ENCODE measurements around the gene UQCRQ. TPM values are rescaled to one million over a fixed set of nuclear protein-coding genes. Genes with fewer than 3 reads are reported as not detected.

The UQCRQ gene
- polyA plus RNA-seq, 3 donors from 2014 or later: 554 to 923 (median 597) TPM

- Mint-ChIP-seq H3K36me3 (peaks cover 11 to 52% (median 22%) of the 10 kb centered on the region in 3 donors), H3K9me3 (no peaks in the 10 kb centered on the region), H3K27ac (peak overlapping the region in 1 of 6 donors; percentile 54), H3K4me1 (peaks cover 0 to 10% of the 10 kb centered on the region in 2 donors), H3K4me3 (no peak overlapping the region), H3K27me3 (ENCODE audit: low read depth in 3 of 3) (peaks cover 0 to 1% (median 0%) of the 10 kb centered on the region in 3 donors)
- DNase-seq: no peak
Observed at GRCh38 chr5:132884548-132884947, 18.1 kb downstream of the UQCRQ start.

GRCh38 chr5:132886064-132886823 is 19.8 kb downstream of the UQCRQ start:
- DNase-seq: no peak
- peaks cover 0 to 10% of the 10 kb centered on the region in 2 donors for H3K4me1 Mint-ChIP-seq
- H3K27ac Mint-ChIP-seq: no peak overlapping the region
- H3K27me3 Mint-ChIP-seq (ENCODE audit: low read depth in 3 of 3): peaks cover 0 to 1% (median 0%) of the 10 kb centered on the region in 3 donors
- H3K4me3 Mint-ChIP-seq: no peak overlapping the region
- H3K9me3 Mint-ChIP-seq: no peaks in the 10 kb centered on the region
- peaks cover 11 to 50% (median 17%) of the 10 kb centered on the region in 3 donors for H3K36me3 Mint-ChIP-seq

GRCh38 chr5:132887283-132887682 is 20.8 kb downstream of the UQCRQ start:
- no peak for DNase-seq
- Mint-ChIP-seq H3K9me3 (no peaks in the 10 kb centered on the region), H3K4me1 (peaks cover 0 to 10% of the 10 kb centered on the region in 2 donors), H3K4me3 (no peak overlapping the region), H3K36me3 (peaks cover 11 to 55% (median 22%) of the 10 kb centered on the region in 3 donors), H3K27me3 (ENCODE audit: low read depth in 3 of 3) (peaks cover 0 to 1% (median 0%) of the 10 kb centered on the region in 3 donors), H3K27ac (peak overlapping the region in 1 of 6 donors; percentile 13)

GRCh38 chr5:132889501-132889900 is 23.1 kb downstream of the UQCRQ start:
- Mint-ChIP-seq H3K27me3 (ENCODE audit: low read depth in 3 of 3) (peaks cover 0 to 1% (median 0%) of the 10 kb centered on the region in 3 donors), H3K27ac (no peak overlapping the region), H3K9me3 (no peaks in the 10 kb centered on the region), H3K4me3 (no peak overlapping the region), H3K36me3 (peaks cover 10 to 61% (median 35%) of the 10 kb centered on the region in 3 donors), H3K4me1 (no peaks in the 10 kb centered on the region)
- DNase-seq: no peak

- no peak for DNase-seq
- H3K4me3 Mint-ChIP-seq: no peak overlapping the region
- H3K27me3 Mint-ChIP-seq (ENCODE audit: low read depth in 3 of 3): peaks cover 0 to 1% (median 0%) of the 10 kb centered on the region in 3 donors
- no peaks in the 10 kb centered on the region for H3K4me1 Mint-ChIP-seq
- H3K9me3 Mint-ChIP-seq: no peaks in the 10 kb centered on the region
- peaks cover 13 to 58% (median 39%) of the 10 kb centered on the region in 3 donors for H3K36me3 Mint-ChIP-seq
- H3K27ac Mint-ChIP-seq: peak overlapping the region in 1 of 6 donors; percentile 57
Observed at GRCh38 chr5:132890817-132891216, 24.4 kb downstream of the UQCRQ start.

GRCh38 chr5:132895719-132896305 is 29.4 kb downstream of the UQCRQ start:
- Mint-ChIP-seq H3K4me1 (peaks cover 0 to 5% of the 10 kb centered on the region in 2 donors), H3K36me3 (peaks cover 13 to 57% (median 40%) of the 10 kb centered on the region in 3 donors), H3K27me3 (ENCODE audit: low read depth in 3 of 3) (no peaks in the 10 kb centered on the region), H3K4me3 (no peak overlapping the region), H3K27ac (peak overlapping the region in 2 of 6 donors; percentile 57 to 75), H3K9me3 (no peaks in the 10 kb centered on the region)
- no peak for DNase-seq

GRCh38 chr5:132896685-132897084 is 30.2 kb downstream of the UQCRQ start:
- H3K36me3 Mint-ChIP-seq: peaks cover 13 to 58% (median 40%) of the 10 kb centered on the region in 3 donors
- no peak for DNase-seq
- H3K27me3 Mint-ChIP-seq (ENCODE audit: low read depth in 3 of 3): no peaks in the 10 kb centered on the region
- H3K4me1 Mint-ChIP-seq: peaks cover 0 to 5% of the 10 kb centered on the region in 2 donors
- no peaks in the 10 kb centered on the region for H3K9me3 Mint-ChIP-seq
- peak overlapping the region in 5 of 6 donors; percentile 57 to 88 (median 75) for H3K27ac Mint-ChIP-seq
- H3K4me3 Mint-ChIP-seq: no peak overlapping the region

- Mint-ChIP-seq H3K27me3 (ENCODE audit: low read depth in 3 of 3) (no peaks in the 10 kb centered on the region), H3K27ac (no peak overlapping the region), H3K9me3 (no peaks in the 10 kb centered on the region), H3K4me3 (no peak overlapping the region), H3K4me1 (peaks cover 0 to 6% of the 10 kb centered on the region in 2 donors), H3K36me3 (peaks cover 17 to 47% (median 26%) of the 10 kb centered on the region in 3 donors)
- no peak for DNase-seq
Observed at GRCh38 chr5:132898094-132898493, 31.7 kb downstream of the UQCRQ start.

- Mint-ChIP-seq H3K27me3 (ENCODE audit: low read depth in 3 of 3) (no peaks in the 10 kb centered on the region), H3K27ac (no peak overlapping the region), H3K4me3 (no peak overlapping the region), H3K36me3 (peaks cover 10 to 34% (median 12%) of the 10 kb centered on the region in 3 donors), H3K4me1 (peaks cover 13 to 24% of the 10 kb centered on the region in 2 donors), H3K9me3 (no peaks in the 10 kb centered on the region)
- no peak for DNase-seq
Observed at GRCh38 chr5:132901036-132901435, 34.6 kb downstream of the UQCRQ start.

- Mint-ChIP-seq H3K36me3 (peaks cover 6 to 27% (median 6%) of the 10 kb centered on the region in 3 donors), H3K4me1 (peaks cover 14 to 31% of the 10 kb centered on the region in 2 donors), H3K4me3 (no peak overlapping the region), H3K27ac (no peak overlapping the region), H3K27me3 (ENCODE audit: low read depth in 3 of 3) (no peaks in the 10 kb centered on the region), H3K9me3 (no peaks in the 10 kb centered on the region)
- DNase-seq: no peak
Observed at GRCh38 chr5:132901730-132902129, 35.3 kb downstream of the UQCRQ start.

GRCh38 chr5:132905938-132906337 is 39.5 kb downstream of the UQCRQ start:
- Mint-ChIP-seq H3K36me3 (peaks cover 4 to 12% (median 8%) of the 10 kb centered on the region in 3 donors), H3K9me3 (no peaks in the 10 kb centered on the region), H3K27me3 (ENCODE audit: low read depth in 3 of 3) (no peaks in the 10 kb centered on the region), H3K4me1 (peaks cover 16 to 43% of the 10 kb centered on the region in 2 donors), H3K27ac (peak overlapping the region in 3 of 6 donors; percentile 2 to 24 (median 23)), H3K4me3 (no peak overlapping the region)
- DNase-seq: no peak

- Mint-ChIP-seq H3K4me3 (no peak overlapping the region), H3K4me1 (peaks cover 17 to 52% of the 10 kb centered on the region in 2 donors), H3K27ac (no peak overlapping the region), H3K36me3 (peaks cover 8 to 15% (median 10%) of the 10 kb centered on the region in 3 donors), H3K9me3 (no peaks in the 10 kb centered on the region), H3K27me3 (ENCODE audit: low read depth in 3 of 3) (peaks cover 0 to 2% (median 0%) of the 10 kb centered on the region in 3 donors)
- no peak for DNase-seq
Observed at GRCh38 chr5:132907161-132907560, 40.7 kb downstream of the UQCRQ start.

GRCh38 chr5:132909702-132910101 is 43.3 kb downstream of the UQCRQ start:
- no peaks in the 10 kb centered on the region for H3K9me3 Mint-ChIP-seq
- no peak overlapping the region for H3K4me3 Mint-ChIP-seq
- H3K27ac Mint-ChIP-seq: no peak overlapping the region
- H3K4me1 Mint-ChIP-seq: peaks cover 15 to 56% of the 10 kb centered on the region in 2 donors
- no peak for DNase-seq
- peaks cover 0 to 2% (median 0%) of the 10 kb centered on the region in 3 donors for H3K27me3 Mint-ChIP-seq (ENCODE audit: low read depth in 3 of 3)
- peaks cover 7 to 10% (median 9%) of the 10 kb centered on the region in 3 donors for H3K36me3 Mint-ChIP-seq

GRCh38 chr5:132915681-132916080 is 49.2 kb downstream of the UQCRQ start:
- peak overlapping the region in 1 of 6 donors; percentile 55 for H3K27ac Mint-ChIP-seq
- peaks cover 4 to 31% of the 10 kb centered on the region in 2 donors for H3K4me1 Mint-ChIP-seq

More at GRCh38 chr5:132915681-132916080, 49.2 kb downstream of the UQCRQ start:
- no peak for DNase-seq
- Mint-ChIP-seq H3K9me3 (no peaks in the 10 kb centered on the region), H3K27me3 (ENCODE audit: low read depth in 3 of 3) (peaks cover 0 to 2% (median 0%) of the 10 kb centered on the region in 3 donors), H3K36me3 (peaks cover 7 to 17% (median 9%) of the 10 kb centered on the region in 3 donors), H3K4me3 (no peak overlapping the region)

All from immature natural killer cell (primary cell).